ENCODE measurements around the gene KCNJ1.

Gene KCNJ1

DNA sequence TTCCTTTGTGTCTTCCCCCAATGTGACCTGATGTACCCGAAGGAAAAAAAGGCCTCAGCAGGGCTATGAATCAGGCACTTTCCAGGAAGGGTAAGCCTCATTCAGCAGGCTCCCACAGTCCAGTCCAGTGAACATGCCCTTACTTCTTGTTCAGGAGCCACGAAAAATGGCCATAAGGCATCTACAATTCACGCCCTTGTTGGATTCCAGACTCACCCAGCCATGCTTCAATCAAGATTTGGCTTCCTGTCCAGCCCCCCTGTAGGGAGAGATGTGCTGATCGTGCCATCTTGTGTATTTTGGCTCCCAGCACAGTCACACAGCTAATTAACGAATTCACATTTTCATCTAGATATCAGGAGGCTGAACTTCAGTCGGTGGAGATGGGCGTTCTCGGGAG lies 14.1 kb upstream of the KCNJ1 start:
- DNase-seq: no peak

DNA sequence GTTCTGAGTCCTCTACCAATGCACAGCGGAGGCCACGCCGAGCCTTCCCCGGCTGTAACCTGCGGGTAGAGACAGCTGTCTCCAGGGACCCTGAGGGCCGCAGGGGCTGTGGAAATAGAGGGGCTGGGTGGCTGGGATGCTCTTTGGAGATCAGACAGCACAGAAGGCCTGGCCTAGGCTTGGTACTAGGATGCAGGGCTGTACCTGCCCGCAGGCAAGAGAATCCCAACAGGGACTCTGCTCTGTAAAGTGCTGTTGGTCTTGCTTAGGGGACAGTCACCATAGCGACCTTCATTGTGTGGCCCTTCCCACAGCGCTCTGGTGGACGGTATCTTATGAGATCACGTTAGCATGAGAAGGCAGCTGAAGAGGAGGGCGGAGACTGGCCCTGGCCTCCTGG lies 12.7 kb upstream of the KCNJ1 start:
- DNase-seq: no peak

DNA sequence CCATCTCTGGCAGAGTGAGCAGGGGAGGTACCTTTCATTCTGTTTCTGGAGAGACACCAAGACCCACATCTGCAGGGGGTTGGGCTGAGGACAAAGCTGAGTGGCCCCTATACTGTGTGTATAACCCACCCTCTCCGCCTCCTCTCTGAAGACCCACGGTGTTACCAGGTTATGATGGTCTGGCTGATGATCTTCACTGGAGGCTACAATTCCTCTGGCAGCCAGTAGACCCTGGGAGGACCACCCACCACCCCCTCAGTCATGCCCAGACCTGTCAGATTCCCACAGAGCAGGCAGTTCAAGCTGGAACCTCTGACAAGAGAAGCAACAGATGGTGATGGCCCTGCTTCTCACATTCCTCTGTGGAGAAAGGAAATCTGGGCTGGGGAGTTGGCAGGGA lies 11.4 kb upstream of the KCNJ1 start:
- no peak for DNase-seq

DNA sequence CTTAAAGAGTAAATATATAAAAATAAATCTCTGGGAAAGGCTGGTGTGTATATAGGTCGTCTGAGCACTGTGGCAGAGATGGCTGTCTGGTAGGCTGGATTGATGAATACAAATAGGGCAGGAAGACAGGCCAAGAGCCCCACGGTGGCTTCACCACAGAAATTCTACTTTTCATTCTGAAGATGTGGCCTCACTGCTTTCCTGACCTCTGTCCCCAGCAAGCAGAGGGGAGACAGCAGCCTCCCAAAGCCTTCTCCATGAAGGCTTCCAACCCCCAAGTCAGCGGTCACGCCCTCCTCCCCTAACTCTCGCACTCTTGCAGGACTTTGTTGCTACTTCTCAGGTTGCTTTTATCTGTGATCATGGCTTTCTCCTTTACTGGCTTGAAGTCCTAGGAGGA lies 10.6 kb upstream of the KCNJ1 start:
- no peak for DNase-seq

DNA sequence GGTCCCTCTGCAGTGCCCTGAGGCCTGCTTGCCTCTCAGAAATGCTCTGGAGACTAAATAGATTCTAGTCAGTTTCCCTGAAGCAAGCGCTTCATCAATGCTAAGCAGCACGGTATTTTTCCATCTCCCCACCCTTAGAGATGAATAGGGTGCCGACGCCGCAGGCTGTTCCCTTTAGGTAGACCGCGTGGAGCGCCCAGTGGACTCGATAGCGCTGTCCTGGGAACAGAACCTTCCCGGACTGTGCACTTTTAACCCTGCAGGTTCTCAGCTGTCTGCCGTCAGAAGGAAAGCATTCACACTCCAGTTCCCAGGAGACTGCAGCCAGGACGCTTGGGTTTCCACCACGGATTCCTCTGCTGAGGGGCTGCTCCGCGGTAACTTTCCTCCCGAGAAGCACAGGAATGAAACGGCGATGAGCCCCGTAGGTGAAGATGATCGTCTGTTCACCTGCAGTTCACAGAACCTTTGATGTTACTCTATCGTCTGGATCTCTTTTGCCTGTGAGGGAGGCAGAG lies 9.1 kb upstream of the KCNJ1 start:
- no peak for DNase-seq

DNA sequence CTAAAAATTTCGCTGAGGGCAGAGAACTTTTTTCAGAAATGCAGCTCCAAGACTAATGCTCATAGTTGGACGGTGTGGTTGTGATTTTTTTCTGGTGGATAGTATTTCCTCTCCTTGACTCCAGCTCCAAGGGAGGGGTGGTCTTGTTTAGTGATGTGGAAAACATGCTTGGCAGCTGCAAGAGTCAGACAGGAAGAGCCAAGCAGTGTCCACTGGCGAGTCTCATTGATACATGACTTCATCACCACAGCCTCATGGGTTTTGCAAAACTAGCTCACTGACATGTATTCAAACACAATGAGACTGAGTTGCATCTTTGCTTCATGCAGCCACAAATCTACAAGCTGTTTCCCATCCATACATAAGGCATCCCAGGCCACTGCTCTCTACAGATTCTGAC lies 7.3 kb upstream of the KCNJ1 start:
- DNase-seq: no peak

DNA sequence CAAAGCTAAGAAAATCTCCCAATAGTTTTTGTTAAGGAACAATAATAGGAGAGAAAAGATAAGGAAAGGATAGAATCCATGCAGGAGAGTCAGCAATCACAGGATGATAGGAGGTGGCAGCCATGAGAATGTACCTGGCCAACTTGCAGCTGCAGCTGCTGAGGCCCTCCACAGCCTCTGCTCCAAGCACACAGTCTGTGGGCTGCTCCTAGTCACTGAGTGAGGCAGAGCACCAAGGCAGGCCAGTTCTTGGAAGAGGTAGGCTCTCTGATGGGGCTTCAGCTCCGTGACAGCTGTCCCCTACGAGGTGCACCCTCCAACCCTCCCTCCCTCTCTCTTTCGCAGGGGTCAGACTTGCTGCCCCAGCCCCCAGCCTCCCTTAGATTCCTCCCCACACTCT lies 5.5 kb upstream of the KCNJ1 start:
- DNase-seq: no peak

- DNase-seq: no peak
These were observed 5.0 kb upstream of the KCNJ1 start for GRCh38 chr11:128872094-128872493.

- DNase-seq: no peak
These were observed 4.1 kb upstream of the KCNJ1 start for GRCh38 chr11:128871168-128871610.

GRCh38 chr11:128868841-128869671 lies 2.0 kb upstream of the KCNJ1 start:
- no peak for DNase-seq

DNA sequence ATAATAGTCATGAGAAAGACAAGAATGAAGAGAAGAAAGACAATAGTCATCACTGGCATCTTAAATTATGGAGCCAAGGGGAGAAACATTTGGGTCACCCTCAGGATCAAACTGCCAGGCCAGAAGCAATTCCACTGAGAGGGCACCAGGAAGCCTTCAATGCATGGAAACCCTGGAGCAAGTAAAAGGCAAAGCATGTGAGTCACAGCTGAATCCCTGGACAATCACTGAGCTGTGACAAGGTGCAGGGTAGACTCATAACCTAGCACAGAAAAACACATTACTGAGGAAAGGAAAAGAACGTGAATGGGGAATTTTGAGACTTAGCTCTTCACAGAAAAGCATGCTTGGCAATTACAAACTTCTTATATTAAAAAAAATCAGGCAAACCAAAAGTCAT lies 1.6 kb downstream of the KCNJ1 start:
- no peak for DNase-seq

DNA sequence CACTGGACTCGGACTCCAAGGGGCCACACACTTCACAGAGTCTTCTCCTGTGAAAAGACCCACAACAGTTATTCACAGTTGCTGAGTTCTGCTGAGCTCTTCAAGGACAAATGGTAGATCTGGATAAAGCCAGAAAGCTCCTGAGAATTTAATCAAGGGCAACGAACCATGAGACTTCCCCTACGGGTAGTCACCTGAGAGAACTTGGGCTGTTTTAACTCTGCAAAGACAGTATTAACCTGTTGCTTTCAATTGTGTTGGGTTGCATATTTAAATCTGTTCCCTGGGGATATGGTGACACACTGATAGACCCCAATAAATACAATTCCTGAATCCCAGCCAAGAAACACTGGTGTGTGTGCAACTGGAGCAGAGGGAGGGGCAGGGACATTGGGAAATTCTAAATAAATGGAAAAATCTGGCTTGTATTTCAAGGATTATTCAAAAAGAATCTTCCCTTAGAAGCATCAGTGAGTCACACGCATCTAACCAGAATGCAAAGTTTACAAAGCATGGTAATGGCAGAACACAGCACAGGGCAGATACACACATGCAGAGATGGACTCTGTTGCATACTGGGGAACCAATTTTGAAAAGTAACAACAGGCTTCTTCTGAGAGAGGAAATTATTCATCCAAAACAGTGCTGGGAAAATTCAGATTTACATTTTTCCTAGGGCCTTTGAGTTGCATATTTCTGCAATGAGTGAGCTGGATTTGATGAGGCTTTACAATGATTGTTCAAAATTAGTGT lies 4.0 kb downstream of the KCNJ1 start:
- DNase-seq: no peak

- no peak for DNase-seq
These were observed 4.7 kb downstream of the KCNJ1 start for GRCh38 chr11:128862406-128862805.

DNA sequence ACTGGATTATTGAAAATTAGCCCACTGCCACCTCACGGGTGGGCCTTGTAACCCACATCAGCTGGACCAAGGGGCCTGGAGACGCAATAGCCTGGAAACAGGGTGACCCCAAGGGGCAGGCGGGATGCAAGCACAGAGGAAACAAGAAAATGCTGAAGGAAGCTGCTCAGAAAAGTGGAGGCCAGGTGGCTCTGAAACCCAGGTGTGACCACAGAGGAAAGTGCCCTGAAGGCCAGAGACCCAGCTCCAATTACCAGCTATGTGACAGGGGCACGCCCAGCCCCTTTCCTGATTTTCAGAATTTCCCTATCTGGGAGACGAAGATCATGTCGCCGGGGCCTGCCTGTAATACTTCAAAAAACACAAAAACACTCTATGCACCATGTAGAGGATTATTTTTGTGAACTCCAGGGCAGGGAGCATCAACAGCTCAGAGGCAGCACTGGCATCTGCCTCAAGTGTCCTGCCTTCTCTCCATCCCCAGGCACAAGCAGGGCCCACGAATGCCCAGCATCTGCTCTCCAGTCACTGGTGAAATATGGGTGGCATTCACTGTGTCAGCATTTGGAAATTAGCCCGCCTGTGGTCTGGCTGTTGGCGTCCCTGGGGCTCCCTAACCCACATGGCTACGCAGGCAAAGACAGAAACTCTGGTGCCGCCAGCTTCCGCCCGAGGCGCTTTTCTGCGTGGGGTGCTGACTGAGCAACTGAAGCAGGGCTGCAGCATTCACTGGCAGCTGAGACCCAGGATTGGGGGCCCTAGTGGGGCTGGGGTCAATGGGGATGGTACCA lies 6.3 kb downstream of the KCNJ1 start:
- no peak for DNase-seq

- no peak for DNase-seq
These were observed 7.3 kb downstream of the KCNJ1 start for GRCh38 chr11:128859563-128860441.

DNA sequence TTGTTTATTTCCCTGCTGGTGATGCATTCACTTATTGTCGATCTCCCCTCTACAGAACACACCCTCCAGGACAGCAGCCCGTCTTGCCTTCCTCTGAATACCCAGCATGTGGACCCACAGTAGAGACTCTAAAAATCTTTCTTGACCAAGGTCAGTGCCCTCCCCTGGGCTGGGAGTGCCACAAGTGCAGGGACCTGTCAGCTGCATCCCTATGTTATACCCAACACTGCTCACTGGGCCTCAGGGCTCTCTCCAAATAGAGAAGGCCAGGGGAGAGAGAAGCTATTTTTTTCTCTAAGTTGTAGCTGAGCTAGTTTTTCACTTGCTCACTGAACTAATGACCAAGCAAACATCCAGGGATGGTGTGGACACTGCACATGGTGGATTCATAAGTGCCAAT lies 9.8 kb downstream of the KCNJ1 start:
- no peak for DNase-seq

- DNase-seq: no peak
These were observed 10.9 kb downstream of the KCNJ1 start for GRCh38 chr11:128856241-128856640.

GRCh38 chr11:128854841-128855240 lies 12.3 kb downstream of the KCNJ1 start:
- no peak for DNase-seq

- no peak for DNase-seq
These were observed 13.5 kb downstream of the KCNJ1 start for GRCh38 chr11:128853559-128853958.

DNA sequence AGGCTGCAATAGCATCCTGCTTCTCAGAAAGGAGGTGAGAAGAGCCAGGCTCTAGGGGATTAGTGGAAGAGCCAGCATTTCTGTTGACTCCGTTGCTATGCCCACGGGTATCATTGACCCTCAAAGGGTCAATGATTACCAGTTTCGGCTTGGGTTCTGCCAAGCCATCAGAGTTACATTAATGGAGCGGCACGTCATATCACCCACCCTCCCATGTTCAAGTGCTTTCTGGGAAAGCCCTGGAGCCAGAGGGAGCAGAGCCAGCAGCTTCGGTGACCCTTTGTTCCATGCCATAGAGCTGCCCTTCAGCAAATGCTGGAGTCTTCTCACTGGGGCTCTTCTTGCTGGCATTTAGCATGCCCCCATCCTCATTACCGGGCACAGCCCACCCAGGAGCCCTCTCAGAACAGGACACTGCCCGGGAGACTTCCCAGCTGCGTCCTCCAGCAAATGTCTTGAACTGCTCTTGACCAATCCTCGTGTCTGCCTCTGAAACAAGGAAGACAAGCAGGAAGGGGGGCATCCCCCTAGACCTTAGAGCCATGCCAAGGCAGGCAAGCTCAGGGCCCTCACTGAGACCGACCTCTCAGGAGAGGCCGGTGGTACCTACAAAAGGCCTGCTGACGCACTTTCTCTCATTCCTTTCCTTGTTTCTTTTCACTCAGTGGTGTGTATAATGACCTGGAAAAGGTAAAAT lies 14.6 kb downstream of the KCNJ1 start:
- DNase-seq: no peak

DNA sequence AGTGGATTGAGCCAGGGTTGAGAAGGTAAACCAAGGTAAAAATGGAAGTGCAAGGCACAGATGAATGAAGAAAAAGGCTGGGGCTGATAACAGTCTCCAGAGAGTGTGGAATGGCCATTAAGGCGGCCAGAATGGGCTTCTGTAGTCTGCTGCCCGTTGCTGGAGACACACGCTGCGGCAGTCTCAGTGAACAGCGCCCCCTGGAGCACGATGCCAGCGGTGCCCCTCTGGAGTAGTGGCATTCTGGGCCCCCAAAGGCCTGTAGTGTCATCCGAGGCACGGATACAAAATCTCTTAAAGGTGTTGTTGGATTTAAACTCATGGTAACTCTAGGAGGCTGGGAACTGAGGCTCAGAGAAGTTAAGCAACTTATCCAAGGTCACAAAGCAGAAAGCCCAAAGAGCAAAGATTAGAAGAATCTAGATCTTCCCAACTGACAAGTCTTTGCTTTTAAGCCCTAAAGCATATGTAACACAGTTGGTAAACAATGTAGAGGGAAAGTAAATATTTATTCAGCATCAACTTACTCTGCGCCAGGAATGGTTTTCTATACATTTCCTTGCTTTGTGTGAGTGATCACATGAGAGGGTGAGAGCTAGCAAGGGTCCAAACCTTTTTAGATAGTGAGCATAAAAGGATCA lies 18.2 kb downstream of the KCNJ1 start:
- DNase-seq: no peak

All from NCI-H524 treated with DMSO at 0.1 percent for 48 hours (cell line).